Fibroblast of mammary gland (primary cell): ENCODE data around the gene MIPEP.

Experiments
- DNase-seq: peaks from one replicate; pipeline ENCODE4 v3.0.0-alpha.2; 2010; ENCODE audit warnings: low read depth
- H3K4me3 ChIP-seq: 2 replicates; pipeline ENCODE4 v1.5.1; 2011; ENCODE audit warnings: low read depth, mild to moderate bottlenecking, low read length, moderate library complexity; ENCODE audit not compliant: control insufficient read depth
- CTCF ChIP-seq: conservative IDR thresholded peaks from 2 replicates; pipeline ENCODE4 v1.5.1; 2011; ENCODE audit warnings: low read depth, low read length, inconsistent platforms; ENCODE audit not compliant: control insufficient read depth, insufficient read depth

The MIPEP gene

GRCh38 chr13:23850134-23850533 lies 39.1 kb downstream of the MIPEP start:
- no peak for TF ChIP-seq CTCF
- no peak overlapping the region for H3K4me3 ChIP-seq
- DNase-seq = no peak

GRCh38 chr13:23849670-23850069 lies 39.5 kb downstream of the MIPEP start:
- no peak overlapping the region for H3K4me3 ChIP-seq
- no peak for DNase-seq
- TF ChIP-seq CTCF = no peak

GRCh38 chr13:23848646-23849141 lies 40.5 kb downstream of the MIPEP start:
- DNase-seq = no peak
- TF ChIP-seq CTCF = no peak
- no peak overlapping the region for H3K4me3 ChIP-seq

GRCh38 chr13:23848019-23848418 lies 41.2 kb downstream of the MIPEP start:
- no peak for TF ChIP-seq CTCF
- DNase-seq = no peak
- H3K4me3 ChIP-seq = no peak overlapping the region

- no peak overlapping the region for H3K4me3 ChIP-seq
- TF ChIP-seq CTCF = no peak
- DNase-seq = no peak
Measured at GRCh38 chr13:23847497-23847896, 41.7 kb downstream of the MIPEP start.

- no peak for DNase-seq
- H3K4me3 ChIP-seq = no peak overlapping the region
- no peak for TF ChIP-seq CTCF
Measured at GRCh38 chr13:23845105-23845725, 44.0 kb downstream of the MIPEP start.

GRCh38 chr13:23844132-23844531 lies 45.1 kb downstream of the MIPEP start:
- H3K4me3 ChIP-seq = no peak overlapping the region
- TF ChIP-seq CTCF = no peak
- no peak for DNase-seq
